ENCODE data around the gene CYB561A3. TPM values are rescaled to one million over a fixed set of nuclear protein-coding genes. Genes with fewer than 3 reads are reported as not detected.

Gene CYB561A3
- total and polyA plus RNA-seq, 2 of the 13 experiments (the other 11 are each of a cell fraction or from before 2014, with no cell fraction given): 11.4 to 14.9 TPM

DNA sequence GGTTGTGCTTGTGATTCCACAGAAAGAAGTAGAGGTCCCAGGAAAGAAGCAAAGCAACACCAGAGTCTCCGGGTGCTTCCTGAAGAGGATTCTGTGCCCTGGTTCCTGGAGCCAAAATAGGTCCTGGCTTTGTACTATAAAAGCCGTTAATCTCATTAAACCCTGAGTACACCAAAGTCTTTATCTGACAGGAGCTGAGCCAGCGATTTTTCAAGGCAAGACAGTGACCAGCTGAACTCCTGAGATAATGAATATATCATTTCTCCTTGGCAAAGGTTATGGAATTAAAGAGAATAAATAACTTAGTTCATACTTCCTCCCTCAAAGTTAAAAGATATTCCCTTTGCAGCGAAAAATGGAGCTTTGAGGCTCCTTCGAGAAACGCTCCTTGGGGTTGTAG lies 5.7 kb upstream of the CYB561A3 start:
- CTCF ChIA-PET (ENCODE audit: low intra/inter-chr PET ratio, low total read pairs): no interaction called here
- Histone ChIP-seq H3K27me3 (ENCODE audit: control insufficient read depth in 1 of 2, insufficient read depth in 2 of 2, low read length in 2 of 2) (no peaks in the 10 kb centered on the region; a peak in 1 of 5 replicates), H3K27ac (ENCODE audit: extremely low read length, insufficient read depth, low read length) (no peak overlapping the region), H3K4me1 (ENCODE audit: insufficient read depth, low read length) (peaks cover 36% of the 10 kb centered on the region), H3K9me3 (ENCODE audit: low read length) (no peaks in the 10 kb centered on the region), H3K79me2 (ENCODE audit: insufficient read depth, low read length) (peaks cover 15% of the 10 kb centered on the region), H4K20me1 (ENCODE audit: insufficient read depth, low read length) (no peaks in the 10 kb centered on the region), H3K36me3 (replicated peaks in 1 of 2; ENCODE audit: control insufficient read depth in 1 of 2, insufficient read depth in 2 of 2, low read length in 2 of 2) (peaks cover 9 to 44% of the 10 kb centered on the region in 2 experiments), H2AFZ (ENCODE audit: low read length) (no peak overlapping the region), H3K4me3 (replicated peaks in 1 of 3; ENCODE audit: insufficient read depth in 1 of 3, low read depth in 2 of 3, low read length in 3 of 3) (no peak overlapping the region), H3K4me2 (ENCODE audit: low read depth, low read length) (no peak overlapping the region), H3K9ac (ENCODE audit: insufficient read depth, low read depth, low read length) (no peak overlapping the region)
- POLR2A ChIA-PET: no interaction called here
- no peak for DNase-seq (ENCODE audit: low spot score)
- intact Hi-C loops (cut with micrococcal nuclease; ENCODE audit: unreplicated experiment): no loop called here
- ATAC-seq: no peak
- TF ChIP-seq ZNF33B (CRISPR knock-in tag; IDR thresholded peaks at IDR 0.05) (no peak), ZC3H13 (CRISPR knock-in tag; IDR thresholded peaks at IDR 0.05) (no peak), MAFF (IDR thresholded peaks at IDR 0.05; ENCODE audit: low read depth, low read length) (peak; percentile 43), TSC22D2 (CRISPR knock-in tag; IDR thresholded peaks at IDR 0.05; ENCODE audit: borderline replicate concordance) (no peak), SUZ12 (IDR thresholded peaks at IDR 0.05; ENCODE audit: low read depth, low read length) (no peak), ZNF451 (CRISPR knock-in tag; IDR thresholded peaks at IDR 0.05) (no peak), XRCC5 (optimal IDR thresholded peaks at IDR 0.05; ENCODE audit: low read length) (no peak), ZKSCAN5 (CRISPR knock-in tag; IDR thresholded peaks at IDR 0.05) (no peak), PHF8 (CRISPR knock-in tag; IDR thresholded peaks at IDR 0.05) (no peak), MAFK (conservative IDR thresholded peaks at IDR 0.05 in 1 of 2, IDR thresholded peaks at IDR 0.05 in 1 of 2; ENCODE audit: low read length in 2 of 2) (peak; percentile 38 to 45; a peak in 3 of 4 replicates), MBNL3 (CRISPR knock-in tag; conservative IDR thresholded peaks at IDR 0.05) (no peak), TEAD3 (CRISPR knock-in tag; optimal IDR thresholded peaks at IDR 0.05; ENCODE audit: borderline replicate concordance) (no peak)
- TF ChIP-seq, protein P1, sequence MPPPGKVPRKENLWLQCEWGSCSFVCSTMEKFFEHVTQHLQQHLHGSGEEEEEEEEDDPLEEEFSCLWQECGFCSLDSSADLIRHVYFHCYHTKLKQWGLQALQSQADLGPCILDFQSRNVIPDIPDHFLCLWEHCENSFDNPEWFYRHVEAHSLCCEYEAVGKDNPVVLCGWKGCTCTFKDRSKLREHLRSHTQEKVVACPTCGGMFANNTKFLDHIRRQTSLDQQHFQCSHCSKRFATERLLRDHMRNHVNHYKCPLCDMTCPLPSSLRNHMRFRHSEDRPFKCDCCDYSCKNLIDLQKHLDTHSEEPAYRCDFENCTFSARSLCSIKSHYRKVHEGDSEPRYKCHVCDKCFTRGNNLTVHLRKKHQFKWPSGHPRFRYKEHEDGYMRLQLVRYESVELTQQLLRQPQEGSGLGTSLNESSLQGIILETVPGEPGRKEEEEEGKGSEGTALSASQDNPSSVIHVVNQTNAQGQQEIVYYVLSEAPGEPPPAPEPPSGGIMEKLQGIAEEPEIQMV (CRISPR knock-in tag; IDR thresholded peaks at IDR 0.05; ENCODE audit: low read depth): no peak
- TF ChIP-seq, protein P2, sequence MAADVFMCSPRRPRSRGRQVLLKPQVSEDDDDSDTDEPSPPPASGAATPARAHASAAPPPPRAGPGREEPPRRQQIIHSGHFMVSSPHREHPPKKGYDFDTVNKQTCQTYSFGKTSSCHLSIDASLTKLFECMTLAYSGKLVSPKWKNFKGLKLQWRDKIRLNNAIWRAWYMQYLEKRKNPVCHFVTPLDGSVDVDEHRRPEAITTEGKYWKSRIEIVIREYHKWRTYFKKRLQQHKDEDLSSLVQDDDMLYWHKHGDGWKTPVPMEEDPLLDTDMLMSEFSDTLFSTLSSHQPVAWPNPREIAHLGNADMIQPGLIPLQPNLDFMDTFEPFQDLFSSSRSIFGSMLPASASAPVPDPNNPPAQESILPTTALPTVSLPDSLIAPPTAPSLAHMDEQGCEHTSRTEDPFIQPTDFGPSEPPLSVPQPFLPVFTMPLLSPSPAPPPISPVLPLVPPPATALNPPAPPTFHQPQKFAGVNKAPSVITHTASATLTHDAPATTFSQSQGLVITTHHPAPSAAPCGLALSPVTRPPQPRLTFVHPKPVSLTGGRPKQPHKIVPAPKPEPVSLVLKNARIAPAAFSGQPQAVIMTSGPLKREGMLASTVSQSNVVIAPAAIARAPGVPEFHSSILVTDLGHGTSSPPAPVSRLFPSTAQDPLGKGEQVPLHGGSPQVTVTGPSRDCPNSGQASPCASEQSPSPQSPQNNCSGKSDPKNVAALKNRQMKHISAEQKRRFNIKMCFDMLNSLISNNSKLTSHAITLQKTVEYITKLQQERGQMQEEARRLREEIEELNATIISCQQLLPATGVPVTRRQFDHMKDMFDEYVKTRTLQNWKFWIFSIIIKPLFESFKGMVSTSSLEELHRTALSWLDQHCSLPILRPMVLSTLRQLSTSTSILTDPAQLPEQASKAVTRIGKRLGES (CRISPR knock-in tag; IDR thresholded peaks at IDR 0.05; ENCODE audit: borderline replicate concordance): no peak
- TF ChIP-seq, protein P3, sequence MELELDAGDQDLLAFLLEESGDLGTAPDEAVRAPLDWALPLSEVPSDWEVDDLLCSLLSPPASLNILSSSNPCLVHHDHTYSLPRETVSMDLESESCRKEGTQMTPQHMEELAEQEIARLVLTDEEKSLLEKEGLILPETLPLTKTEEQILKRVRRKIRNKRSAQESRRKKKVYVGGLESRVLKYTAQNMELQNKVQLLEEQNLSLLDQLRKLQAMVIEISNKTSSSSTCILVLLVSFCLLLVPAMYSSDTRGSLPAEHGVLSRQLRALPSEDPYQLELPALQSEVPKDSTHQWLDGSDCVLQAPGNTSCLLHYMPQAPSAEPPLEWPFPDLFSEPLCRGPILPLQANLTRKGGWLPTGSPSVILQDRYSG (CRISPR knock-in tag; IDR thresholded peaks at IDR 0.05): no peak
- TF ChIP-seq, protein P4, sequence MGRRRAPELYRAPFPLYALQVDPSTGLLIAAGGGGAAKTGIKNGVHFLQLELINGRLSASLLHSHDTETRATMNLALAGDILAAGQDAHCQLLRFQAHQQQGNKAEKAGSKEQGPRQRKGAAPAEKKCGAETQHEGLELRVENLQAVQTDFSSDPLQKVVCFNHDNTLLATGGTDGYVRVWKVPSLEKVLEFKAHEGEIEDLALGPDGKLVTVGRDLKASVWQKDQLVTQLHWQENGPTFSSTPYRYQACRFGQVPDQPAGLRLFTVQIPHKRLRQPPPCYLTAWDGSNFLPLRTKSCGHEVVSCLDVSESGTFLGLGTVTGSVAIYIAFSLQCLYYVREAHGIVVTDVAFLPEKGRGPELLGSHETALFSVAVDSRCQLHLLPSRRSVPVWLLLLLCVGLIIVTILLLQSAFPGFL (CRISPR knock-in tag; IDR thresholded peaks at IDR 0.05): no peak
- no peak for FAIRE-seq
- 97% methylated on average over 6 of the region's 6 CpGs for WGBS (ENCODE audit: low lambda C conversion rate)
- in situ Hi-C loops (cut with HindIII; ENCODE audit: extremely low pct_ligation_motif_present, low pct_unique_long_range_greater_than_20kb): no loop called here
- TSS peak; percentile 6 for BruUV-seq (replicated peaks)

All from HepG2 (cell line).